Measurements from ENCODE around the gene QRICH1.

Gene QRICH1

DNA sequence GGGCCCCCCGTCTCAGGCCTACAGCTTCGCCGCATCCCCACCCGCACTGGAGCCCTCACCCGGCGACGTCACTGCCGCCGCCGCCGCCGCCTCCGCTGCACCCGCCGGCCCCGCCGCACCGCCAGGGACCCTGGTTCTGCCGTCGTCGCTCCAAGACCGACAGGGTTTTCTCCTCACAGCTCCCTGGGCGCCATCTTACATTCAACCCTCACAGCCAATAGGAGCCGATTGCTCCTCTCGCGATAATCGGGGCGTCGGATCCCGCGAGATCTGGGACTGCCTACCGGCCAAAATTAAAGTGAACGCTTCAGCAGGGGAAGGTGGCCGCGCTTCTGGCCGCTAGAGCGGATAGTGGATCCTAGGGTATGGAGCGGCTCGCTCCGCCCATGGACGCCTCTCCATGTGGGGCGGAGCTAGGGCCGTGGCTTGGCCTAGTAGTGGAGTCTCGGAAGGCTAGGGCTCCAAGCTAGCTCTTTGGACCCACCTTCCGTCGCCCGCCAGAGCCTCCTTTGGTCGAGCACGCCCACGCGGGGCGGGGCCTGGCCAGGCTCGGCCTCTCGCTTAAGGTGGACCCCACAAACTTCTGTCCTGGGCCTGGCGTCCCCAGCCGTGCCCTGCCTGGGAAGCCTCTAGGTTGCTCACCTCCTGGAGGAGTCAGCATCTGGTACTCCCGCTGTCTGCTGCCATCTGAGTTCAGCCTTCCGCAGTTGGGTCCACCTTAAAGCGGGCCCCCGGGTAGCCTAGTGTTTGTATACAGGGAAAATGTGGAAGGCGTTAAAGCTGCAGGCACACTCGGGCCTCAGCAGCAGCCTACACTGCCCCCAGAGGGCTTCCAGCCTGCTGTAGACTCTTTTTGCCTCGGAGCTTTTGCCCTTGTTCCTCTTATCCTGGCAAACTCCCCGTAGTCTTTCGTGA, at the start of gene QRICH1:
QRICH1 (minus strand) TSS at position 219 of the 915 bp plus-strand sequence. CDS start 17,054 bp downstream, outside the sequence.
- peak; percentile 88 to 93 (median 89) for DNase-seq (ENCODE audit: low read depth in 2 of 3, low spot score in 2 of 3)

DNA sequence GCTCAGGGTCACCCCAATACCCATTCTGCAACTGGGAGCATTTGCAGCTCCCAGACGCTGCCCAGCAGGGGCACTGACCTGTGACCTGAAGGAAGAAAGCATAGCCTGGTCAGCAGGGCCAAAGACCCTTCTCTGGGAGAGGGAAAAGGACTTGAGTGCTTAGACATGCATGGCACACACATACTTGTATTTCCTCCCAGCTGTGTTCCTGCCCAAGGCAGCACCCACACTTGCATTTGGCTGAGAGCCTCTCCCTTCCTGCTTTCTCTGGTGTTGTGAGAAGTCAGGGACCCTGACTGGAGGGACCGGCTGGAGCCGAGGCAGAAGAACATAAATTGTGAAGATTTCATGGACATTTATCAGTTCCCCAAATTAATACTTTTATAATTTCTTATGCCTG, 46.2 kb upstream of the QRICH1 start:
- DNase-seq (ENCODE audit: low read depth in 2 of 3, low spot score in 2 of 3) = no peak

DNA sequence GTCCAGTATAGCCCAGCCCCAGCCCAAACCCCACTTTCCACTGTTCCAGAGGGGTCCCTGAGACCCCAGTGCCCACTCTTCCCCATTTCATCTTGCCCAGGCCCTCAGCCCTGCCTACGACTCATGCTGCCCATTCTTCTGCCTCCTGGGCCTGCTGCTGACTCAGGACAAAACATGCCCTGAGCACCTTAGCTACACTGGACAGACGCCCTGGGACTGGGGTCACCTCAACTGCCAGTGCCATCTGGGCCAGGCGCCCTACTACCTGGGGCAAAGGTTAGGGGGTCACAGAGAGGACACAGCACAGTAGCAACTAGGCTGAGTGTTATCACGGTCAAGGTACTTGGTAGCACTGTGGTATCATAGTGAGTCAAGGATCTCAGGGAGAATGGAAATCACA, 41.6 kb upstream of the QRICH1 start:
- DNase-seq (ENCODE audit: low read depth in 2 of 3, low spot score in 2 of 3) = no peak

- no peak for DNase-seq (ENCODE audit: low read depth in 2 of 3, low spot score in 2 of 3)
These were observed 40.8 kb upstream of the QRICH1 start for GRCh38 chr3:49134471-49135265.

- DNase-seq (ENCODE audit: low read depth in 2 of 3, low spot score in 2 of 3) = no peak
These were observed 39.5 kb upstream of the QRICH1 start for GRCh38 chr3:49133226-49133951.

DNA sequence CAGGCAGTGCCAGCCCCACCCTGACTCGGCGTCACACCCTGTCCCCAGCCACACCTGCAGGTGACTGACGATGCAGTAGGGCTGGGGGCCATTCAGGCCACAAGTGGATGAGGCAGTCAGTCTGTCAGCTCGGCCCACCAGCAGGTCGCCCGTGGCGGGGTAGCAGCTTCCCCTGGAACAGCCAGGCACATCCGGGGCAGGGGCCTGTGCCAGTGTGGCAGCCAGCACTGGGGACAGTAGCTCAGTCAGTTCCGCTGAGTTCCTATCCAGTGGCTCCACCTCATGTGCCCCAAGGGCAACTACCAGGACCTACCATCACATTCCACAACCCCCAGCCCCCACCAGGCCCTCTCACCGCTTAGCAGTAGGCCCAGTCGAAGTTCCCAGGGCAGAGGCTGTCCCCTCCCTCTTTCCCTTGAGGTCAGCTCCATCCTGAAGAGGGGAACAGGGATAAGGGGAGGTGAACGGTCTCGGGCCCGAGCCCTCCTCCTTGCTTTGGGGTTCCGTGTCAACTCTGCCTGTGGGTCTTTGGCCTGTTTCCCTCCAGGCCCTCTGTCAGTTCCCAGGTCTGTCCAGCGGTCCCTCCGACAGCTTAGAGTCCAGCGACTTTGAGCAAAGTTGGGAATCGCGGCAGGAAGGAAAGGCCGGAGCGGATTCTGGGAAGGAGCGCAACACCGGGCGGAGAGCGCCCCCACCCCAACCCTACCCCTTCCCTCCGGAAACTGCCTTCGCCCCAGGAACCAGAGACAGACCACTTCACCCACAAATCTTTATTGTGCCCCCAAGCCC, 38.8 kb upstream of the QRICH1 start, which contains the start of gene LAMB2:
LAMB2 (minus strand) TSS at position 614 of the 789 bp plus-strand sequence; CDS start at position 431, 183 bp downstream.
- no peak for DNase-seq (ENCODE audit: low read depth in 2 of 3, low spot score in 2 of 3)

DNA sequence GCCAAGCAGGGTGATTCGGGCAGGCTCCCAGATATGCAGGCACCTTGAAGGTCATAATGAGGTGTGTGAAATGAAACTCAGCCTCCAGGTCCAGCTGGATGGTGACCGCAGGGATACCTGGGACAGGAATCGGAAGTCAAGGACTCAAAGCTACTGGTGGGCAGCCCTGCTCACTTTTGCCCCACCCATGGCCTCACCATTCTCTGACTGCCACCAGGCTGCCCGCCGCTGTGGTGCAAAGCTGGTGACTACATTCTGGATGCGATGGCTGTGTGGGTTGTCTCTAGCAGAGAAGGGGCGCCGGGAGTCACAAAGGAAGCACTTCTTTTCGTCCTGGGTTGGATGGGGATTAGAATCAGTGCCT, 38.2 kb upstream of the QRICH1 start:
- DNase-seq (ENCODE audit: low read depth in 2 of 3, low spot score in 2 of 3) = no peak

GRCh38 chr3:49131576-49131975, 37.7 kb upstream of the QRICH1 start:
- DNase-seq (ENCODE audit: low read depth in 2 of 3, low spot score in 2 of 3) = no peak

GRCh38 chr3:49131040-49131439, 37.2 kb upstream of the QRICH1 start:
- DNase-seq (ENCODE audit: low read depth in 2 of 3, low spot score in 2 of 3) = no peak

GRCh38 chr3:49124991-49125670, 31.3 kb upstream of the QRICH1 start:
- DNase-seq (ENCODE audit: low read depth in 2 of 3, low spot score in 2 of 3) = no peak

DNA sequence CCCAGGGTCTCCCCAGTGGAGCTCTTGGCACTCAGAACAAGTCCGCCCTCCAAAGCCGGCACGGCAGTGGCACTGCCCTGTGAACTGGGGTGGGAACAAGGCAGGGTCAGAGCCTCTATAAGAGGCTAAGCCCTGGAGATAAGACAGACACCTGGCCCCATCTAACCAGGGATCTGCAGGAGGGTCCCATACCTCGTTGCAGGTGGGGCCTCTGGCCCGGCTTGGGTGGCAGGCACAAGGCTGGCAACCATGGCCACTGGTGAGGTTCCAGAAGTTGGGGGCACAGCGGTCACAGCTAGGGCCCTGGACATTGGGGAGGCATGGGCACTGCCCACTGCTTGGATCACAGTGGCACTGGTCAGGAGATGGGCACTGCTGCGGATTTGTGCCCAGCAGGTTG, 30.3 kb upstream of the QRICH1 start:
- no peak for DNase-seq (ENCODE audit: low read depth in 2 of 3, low spot score in 2 of 3)

DNA sequence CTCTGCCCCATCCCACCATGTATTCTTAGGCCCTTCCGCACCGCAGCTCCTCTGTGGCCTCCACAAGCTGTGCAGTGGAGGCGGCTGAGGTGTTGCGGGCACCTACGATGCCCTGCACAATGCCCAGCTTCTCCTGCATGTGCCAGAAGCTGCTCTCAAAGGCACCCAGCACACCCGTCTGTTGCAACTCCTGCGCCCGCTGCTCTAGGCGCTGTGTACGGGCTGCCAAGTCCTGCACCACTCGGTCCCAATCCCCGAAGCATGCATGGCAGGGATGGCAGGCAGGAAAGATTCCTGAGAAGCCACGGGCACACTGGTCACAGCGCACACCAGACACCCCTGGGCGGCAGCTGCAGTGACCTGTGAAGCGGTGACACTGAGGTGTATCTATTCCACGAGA, 29.8 kb upstream of the QRICH1 start:
- DNase-seq (ENCODE audit: low read depth in 2 of 3, low spot score in 2 of 3) = no peak

GRCh38 chr3:49122886-49123545, 29.1 kb upstream of the QRICH1 start:
- no peak for DNase-seq (ENCODE audit: low read depth in 2 of 3, low spot score in 2 of 3)

GRCh38 chr3:49122451-49122850, 28.6 kb upstream of the QRICH1 start:
- DNase-seq (ENCODE audit: low read depth in 2 of 3, low spot score in 2 of 3) = no peak

DNA sequence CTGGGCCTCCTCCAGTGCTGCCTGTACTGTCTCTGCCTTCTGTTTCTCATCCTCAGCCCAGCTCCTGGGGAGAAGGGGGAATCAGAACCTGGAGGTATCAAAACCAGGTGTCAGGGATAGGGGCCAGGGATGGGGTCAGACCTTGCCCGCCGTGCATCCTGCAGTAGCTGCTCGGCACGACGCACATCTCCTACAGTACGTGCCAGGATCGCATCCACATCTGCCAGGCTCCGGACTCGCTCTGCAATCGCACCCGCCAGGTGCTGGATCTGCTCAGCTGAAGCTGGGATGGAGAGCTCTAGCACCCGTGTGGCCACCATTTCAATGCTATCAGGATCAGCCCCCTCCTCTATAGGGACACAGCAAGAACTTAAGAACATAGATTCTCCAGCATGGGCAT, 28.2 kb upstream of the QRICH1 start:
- DNase-seq (ENCODE audit: low read depth in 2 of 3, low spot score in 2 of 3) = no peak

- DNase-seq (ENCODE audit: low read depth in 2 of 3, low spot score in 2 of 3) = no peak
These were observed 27.4 kb upstream of the QRICH1 start for GRCh38 chr3:49121132-49121736.

DNA sequence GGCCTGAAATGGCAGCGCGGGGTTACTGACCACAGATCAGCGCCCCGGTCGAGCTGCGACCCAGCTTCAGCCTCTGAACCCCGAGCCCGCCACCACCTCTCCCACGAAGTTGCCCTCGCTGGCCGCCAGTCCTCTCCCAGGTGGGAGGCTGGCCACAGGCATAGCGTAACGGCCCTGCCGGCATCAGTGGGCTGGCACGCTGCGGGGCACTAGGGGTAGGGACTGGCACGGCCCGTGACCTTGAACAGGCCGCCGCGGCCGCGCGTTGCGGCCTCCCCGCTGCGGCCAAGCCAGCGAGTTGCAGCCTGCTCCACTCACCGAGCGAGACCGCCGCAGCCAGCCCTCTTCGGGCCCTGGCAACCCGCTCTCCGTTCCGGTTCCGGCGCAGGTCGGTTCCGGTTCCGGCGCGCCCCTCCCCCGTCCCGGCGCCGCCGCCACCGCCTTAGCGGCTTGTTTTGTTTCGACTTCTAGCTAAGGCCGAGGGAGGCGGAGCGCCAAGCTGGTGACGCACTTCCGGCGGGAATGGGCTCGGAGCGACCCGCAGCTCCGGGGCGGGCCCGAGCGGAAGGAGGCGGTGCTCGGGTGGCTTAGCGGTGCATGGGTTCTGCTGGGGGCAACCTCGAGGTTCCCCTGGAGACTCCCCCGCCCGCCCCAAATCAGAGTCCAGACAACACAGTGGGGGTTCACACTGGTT, 26.7 kb upstream of the QRICH1 start, which contains the start of gene USP19:
USP19 (minus strand) TSS at position 386 of the 694 bp plus-strand sequence. CDS start 1,678 bp downstream, outside the sequence.
- peak; percentile 81 to 88 (median 85) for DNase-seq (ENCODE audit: low read depth in 2 of 3, low spot score in 2 of 3)

DNA sequence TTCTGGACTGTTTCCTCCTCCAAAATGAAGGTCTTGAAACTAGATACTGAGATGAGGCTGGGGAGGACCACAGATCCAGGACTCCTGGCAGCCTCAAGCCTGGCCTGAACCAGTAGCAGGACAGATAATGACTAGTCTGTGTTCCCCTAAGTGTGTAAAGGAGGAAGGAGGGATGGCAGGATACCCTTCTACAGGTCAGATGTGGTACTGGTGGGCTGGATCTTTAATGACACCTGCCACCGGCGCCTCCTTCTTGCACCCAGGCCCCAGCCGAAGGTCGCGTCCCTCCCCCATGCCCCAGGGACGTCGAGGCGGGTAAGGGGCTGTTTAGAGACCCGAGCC, 26.2 kb upstream of the QRICH1 start:
- no peak for DNase-seq (ENCODE audit: low read depth in 2 of 3, low spot score in 2 of 3)

Measured in activated CD8-positive, alpha-beta memory T cell treated with anti-CD3 and anti-CD28 coated beads for 48 hours (primary cell).